Lower leg skin (tissue), 4 donors: ENCODE measurements around the gene ASF1B. TPM values are rescaled to one million over a fixed set of nuclear protein-coding genes. Genes with fewer than 3 reads are reported as not detected.

Experiments
- DNase-seq, 2 donors: peaks; one replicate each; pipeline ENCODE4 v3.0.0-alpha.2; 2019; ENCODE audit warnings: low spot score in 2 of 2
- H3K4me3 ChIP-seq: fragments of 200-600 bp; sonication (generic); 2 replicates; pipeline ENCODE4 v1.5.1; 2017; ENCODE audit warnings: mild to moderate bottlenecking, low read depth; ENCODE audit not compliant: poor library complexity, severe bottlenecking
- CTCF ChIP-seq, 3 donors: fragments of 450-650 bp; IDR thresholded peaks; one replicate each; pipeline ENCODE4 v1.5.1; 2016; ENCODE audit warnings: antibody characterized with exemption in 3 of 3, mild to moderate bottlenecking in 3 of 3, moderate library complexity in 2 of 3
- POLR2A ChIP-seq, 2 donors: fragments of 450-650 bp; IDR thresholded peaks; one replicate each; pipeline ENCODE4 v1.6.1; 2016 to 2017; ENCODE audit warnings: antibody characterized with exemption in 2 of 2, mild to moderate bottlenecking in 1 of 2, moderate library complexity in 1 of 2
- WGBS, 2 donors: methylation state at CpG; one replicate each; pipeline ENCODE4 v1.1.5; 2018; 5-methylcytosine and 5-hydroxymethylcytosine counted together
- intact Hi-C: fragments of 100-400 bp; cut with DNase I; formaldehyde crosslinking; loops from one replicate; pipeline ENCODE4 v1.15.0; 2023; ENCODE audit warnings: low total_unique reads
- total RNA-seq, 4 donors: library from RNA; depleted of rRNA; stranded (reverse); fragments of >200 nt; gene quantifications; one replicate each; pipeline ENCODE4 v1.1.0, GENCODE V29; 2016

The ASF1B gene
- total RNA-seq, 4 donors from 2014 or later = 1.6 to 3.2 (median 2.3) TPM; not detected in 1

DNA sequence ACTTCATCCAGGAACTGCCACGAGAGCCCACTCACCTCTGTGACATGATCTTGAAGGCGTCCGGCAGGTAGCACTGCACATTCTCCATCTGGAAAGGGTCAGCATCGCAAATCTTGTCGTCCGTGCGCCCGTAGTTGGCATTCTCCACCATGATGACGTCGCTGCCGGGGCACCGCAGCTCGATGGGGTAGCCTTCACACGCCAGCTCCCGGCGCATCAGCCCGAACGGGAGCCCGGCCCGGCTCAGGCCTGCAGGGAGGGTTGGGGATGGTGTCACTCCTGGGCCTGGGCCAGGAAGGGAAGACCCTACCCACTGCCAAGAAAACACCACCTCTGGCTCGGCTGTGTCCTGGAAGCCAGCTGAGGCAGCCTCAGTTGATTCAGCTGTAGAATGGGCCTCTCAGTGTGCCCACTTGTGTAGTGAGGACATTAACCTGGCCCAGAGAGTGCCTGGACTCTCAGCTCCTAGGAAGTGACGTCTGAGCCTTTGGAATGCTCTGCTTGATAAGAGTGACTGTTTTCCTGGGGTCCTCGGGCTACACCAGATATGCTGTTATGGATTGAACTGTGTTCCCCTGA is 41.2 kb upstream of the ASF1B start:
- intact Hi-C loops = no loop called here
- WGBS, 2 donors = 86 to 91% methylated on average over 20 to 23 of the region's 23 CpGs
- TF ChIP-seq CTCF (IDR thresholded peaks at IDR 0.05) (no peak), POLR2A (IDR thresholded peaks at IDR 0.05) (no peak)

DNA sequence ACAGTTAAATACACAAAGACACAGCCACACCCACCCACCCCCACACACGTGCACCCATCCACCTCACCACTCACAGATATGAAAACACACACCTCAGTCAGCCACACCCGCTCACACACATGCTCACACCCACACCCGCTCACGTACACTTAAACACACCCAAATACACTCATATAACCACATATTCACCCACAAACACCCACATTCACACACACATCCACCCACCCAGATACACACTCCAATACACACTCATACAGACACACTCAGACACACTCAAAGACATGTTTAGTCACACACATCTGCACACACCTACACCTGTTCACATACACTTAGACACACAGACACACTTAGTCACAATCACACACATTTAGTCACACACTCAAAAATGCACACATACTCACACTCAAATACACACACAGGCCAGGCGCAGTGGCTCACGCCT is 39.0 kb upstream of the ASF1B start:
- intact Hi-C loops = no loop called here
- DNase-seq = no peak
- WGBS, 2 donors = 78 to 79% methylated on average over 6 of the region's 6 CpGs
- no peak for TF ChIP-seq POLR2A (IDR thresholded peaks at IDR 0.05)
- TF ChIP-seq CTCF (IDR thresholded peaks at IDR 0.05) = no peak
- H3K4me3 ChIP-seq = no peak overlapping the region

More for the DNA sequence above, 41.2 kb upstream of the ASF1B start:
- DNase-seq = no peak
- no peak overlapping the region for H3K4me3 ChIP-seq

DNA sequence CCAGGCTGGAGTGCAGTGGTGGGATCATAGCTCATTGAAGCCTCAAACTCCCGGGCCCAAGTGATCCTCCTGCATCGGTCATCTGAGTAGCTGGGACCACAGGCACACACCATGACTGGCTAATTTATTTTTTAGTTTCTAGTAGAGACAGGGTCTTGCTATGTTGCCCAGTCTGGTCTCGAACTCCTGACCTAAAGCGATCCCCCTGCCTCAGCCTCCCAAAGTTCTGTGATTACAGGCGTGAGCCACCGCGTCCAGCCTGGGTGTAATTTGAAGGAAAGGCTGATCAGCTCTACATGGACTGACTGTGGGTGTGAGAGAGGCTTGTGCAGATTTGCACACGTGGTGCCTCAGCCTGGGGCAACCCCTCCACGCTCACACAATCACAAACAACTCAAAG is 38.5 kb upstream of the ASF1B start:
- TF ChIP-seq CTCF (IDR thresholded peaks at IDR 0.05) (no peak), POLR2A (IDR thresholded peaks at IDR 0.05) (no peak)
- no peak overlapping the region for H3K4me3 ChIP-seq
- intact Hi-C loops = no loop called here
- WGBS, 2 donors = 92 to 95% methylated on average over 9 of the region's 9 CpGs
- no peak for DNase-seq

DNA sequence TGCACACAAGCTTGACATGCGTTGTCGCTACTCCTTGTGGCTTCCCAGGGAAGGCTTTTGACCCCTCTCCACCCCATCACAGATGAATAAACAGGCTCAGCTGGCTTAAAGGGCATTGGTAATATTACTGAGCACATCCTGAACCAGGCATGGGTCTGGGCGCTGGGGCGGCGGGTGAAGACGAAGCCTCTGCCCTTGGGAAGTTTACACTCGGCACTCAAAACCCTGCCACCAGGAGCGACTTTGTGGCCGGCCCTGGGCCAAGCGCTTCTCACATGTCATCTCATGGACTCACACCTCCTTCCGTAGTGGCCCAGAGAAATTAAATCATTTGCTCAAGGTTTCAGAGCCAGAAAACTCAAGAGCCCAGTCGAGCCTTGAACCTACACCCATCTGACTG is 32.6 kb upstream of the ASF1B start:
- DNase-seq = no peak
- no peak overlapping the region for H3K4me3 ChIP-seq
- 92 to 96% methylated on average over 12 of the region's 12 CpGs for WGBS, 2 donors
- intact Hi-C loops = no loop called here
- TF ChIP-seq POLR2A (IDR thresholded peaks at IDR 0.05) = no peak
- no peak for TF ChIP-seq CTCF (IDR thresholded peaks at IDR 0.05)

DNA sequence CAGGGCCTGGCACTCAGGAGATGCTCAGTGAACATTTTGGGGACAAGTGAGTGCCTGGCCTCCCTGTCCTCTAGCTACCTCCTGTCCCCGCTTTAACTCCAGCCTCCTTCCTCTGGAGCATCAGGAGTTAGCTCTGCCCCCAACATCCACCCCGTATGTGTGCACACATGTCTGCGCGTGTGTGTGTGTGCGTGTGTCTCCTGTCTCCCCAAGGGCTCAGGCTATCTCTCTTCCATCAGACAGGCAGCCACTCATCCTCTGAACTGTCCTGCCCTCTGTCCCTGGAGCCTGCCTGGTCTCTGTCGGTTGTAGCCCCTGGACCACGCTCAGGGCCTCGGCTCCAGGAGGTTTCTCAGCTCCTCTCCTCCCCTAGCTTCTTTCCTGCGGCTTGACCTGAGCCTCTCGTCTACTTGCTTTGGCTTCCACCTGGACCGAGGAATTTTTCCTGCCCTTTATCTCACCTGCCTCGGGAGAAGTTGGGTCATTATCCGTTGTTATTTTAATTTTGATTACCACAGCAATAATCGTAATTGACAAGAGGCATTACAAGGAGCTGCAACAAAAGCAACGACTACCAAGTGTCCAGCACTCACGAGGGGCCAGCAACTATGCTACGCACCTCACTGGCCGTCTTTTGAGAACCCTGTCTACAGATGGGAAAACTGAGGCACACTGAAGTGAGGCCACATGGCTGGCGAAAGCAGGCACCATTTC is 32.0 kb upstream of the ASF1B start:
- 84% methylated on average over 19 of the region's 19 CpGs for WGBS, 2 donors
- TF ChIP-seq POLR2A (IDR thresholded peaks at IDR 0.05) = no peak
- no peak for TF ChIP-seq CTCF (IDR thresholded peaks at IDR 0.05)

More for the DNA sequence above, 32.0 kb upstream of the ASF1B start:
- DNase-seq = no peak
- H3K4me3 ChIP-seq = no peak overlapping the region
- intact Hi-C loops = no loop called here
